H1 (cell line): ENCODE results near the gene HOXD10. TPM values are rescaled to one million over a fixed set of nuclear protein-coding genes. Genes with fewer than 3 reads are reported as not detected.

Experiments
- CTCF ChIA-PET: fragments of 300-600 bp; sonication (Branson Sonifier 250); formaldehyde crosslinking; loops from one replicate; lab custom pipeline; 2021; ENCODE audit not compliant: partially characterized antibody; lab: Charles Lee
- POLR2A ChIA-PET: fragments of 300-600 bp; sonication (Branson Sonifier 250); formaldehyde crosslinking; loops from one replicate; lab custom pipeline; 2021; ENCODE audit warnings: inconsistent platforms; ENCODE audit not compliant: partially characterized antibody; lab: Charles Lee
- DNase-seq, 2 experiments: peaks; one replicate each; pipeline versions ENCODE4 v3.0.0 to v3.0.0-alpha.2; 2010 to 2022; ENCODE audit warnings: low spot score in 2 of 2, low read depth in 1 of 2, mixed read lengths in 1 of 2
- FAIRE-seq: peaks from 2 replicates; lab custom pipeline; 2011; peaks lifted over from hg19 to GRCh38; lab: Jason Lieb, UNC
- H2AFZ ChIP-seq: 2 replicates; pipeline ENCODE4 v1.8.1; 2012; ENCODE audit warnings: low read length, inconsistent platforms
- H2AK5ac ChIP-seq: 2 replicates; pipeline ENCODE4 v1.6.1; 2013; ENCODE audit warnings: low read depth, low read length
- H2BK120ac ChIP-seq: replicated peaks from 2 replicates; pipeline ENCODE3; 2013; ENCODE audit warnings: low read depth, low read length, inconsistent platforms
- H2BK12ac ChIP-seq: 2 replicates; pipeline ENCODE4 v1.6.1; 2013; ENCODE audit warnings: low read depth, low read length
- H2BK15ac ChIP-seq: 2 replicates; pipeline ENCODE4 v1.6.1; 2013; ENCODE audit warnings: low read length
- H2BK20ac ChIP-seq: 2 replicates; pipeline ENCODE4 v1.6.1; 2013; ENCODE audit warnings: low read length
- H2BK5ac ChIP-seq: 2 replicates; pipeline ENCODE4 v1.6.1; 2013; ENCODE audit warnings: low read depth, low read length
- H3K14ac ChIP-seq: 2 replicates; pipeline ENCODE4 v1.6.1; 2013; ENCODE audit warnings: inconsistent platforms; ENCODE audit not compliant: insufficient read length
- H3K18ac ChIP-seq: 2 replicates; pipeline ENCODE4 v1.6.1; 2013; ENCODE audit warnings: low read length; ENCODE audit errors: extremely low read depth
- H3K23ac ChIP-seq: 2 replicates; pipeline ENCODE4 v1.6.1; 2013; ENCODE audit warnings: inconsistent platforms; ENCODE audit not compliant: insufficient read length
- H3K23me2 ChIP-seq: 2 replicates; pipeline ENCODE4 v1.6.1; 2013; ENCODE audit warnings: low read depth, low read length
- H3K27ac ChIP-seq: 2 replicates; pipeline ENCODE4 v1.6.1; 2011; ENCODE audit warnings: low read depth, low read length, inconsistent platforms
- H3K27me3 ChIP-seq, 4 experiments: replicated peaks in 1 of 4; 1 replicate in 1 of 4; 2 replicates in 3 of 4; pipeline versions ENCODE4 v1.6.1 to v1.8.1; 2011 to 2013; ENCODE audit warnings: low read length in 3 of 4, mild to moderate bottlenecking in 3 of 4, inconsistent platforms in 2 of 4, mixed read lengths in 2 of 4, moderate library complexity in 1 of 4; ENCODE audit not compliant: control insufficient read depth in 3 of 4, insufficient read depth in 3 of 4; ENCODE audit errors: extremely low read depth in 1 of 4
- H3K36me3 ChIP-seq, 4 experiments: 2 replicates each; pipeline versions ENCODE4 v1.6.1 to v1.8.1; 2011 to 2013; ENCODE audit warnings: mild to moderate bottlenecking in 4 of 4, low read length in 3 of 4, moderate library complexity in 2 of 4, control low read depth in 1 of 4, inconsistent platforms in 1 of 4; ENCODE audit not compliant: insufficient read depth in 4 of 4, control insufficient read depth in 2 of 4
- H3K4ac ChIP-seq: replicated peaks from 2 replicates; pipeline ENCODE3; 2013; ENCODE audit warnings: low read length, low read depth, mixed read lengths, inconsistent platforms; ENCODE audit not compliant: insufficient read length
- H3K4me1 ChIP-seq, 4 experiments: replicated peaks in 1 of 4; 1 replicate in 1 of 4; 2 replicates in 3 of 4; pipeline versions ENCODE4 v1.6.1 to v1.8.1; 2011 to 2013; ENCODE audit warnings: low read length in 3 of 4, inconsistent platforms in 2 of 4, mixed read lengths in 1 of 4; ENCODE audit not compliant: insufficient read depth in 4 of 4, control insufficient read depth in 3 of 4
- H3K4me2 ChIP-seq, 2 experiments: 2 replicates each; pipeline versions ENCODE4 v1.6.1 to v1.8.1; 2011 to 2013; ENCODE audit warnings: low read depth in 2 of 2, low read length in 2 of 2, control low read depth in 1 of 2, inconsistent platforms in 1 of 2, mild to moderate bottlenecking in 1 of 2; ENCODE audit not compliant: insufficient read depth in 1 of 2
- H3K4me3 ChIP-seq, 4 experiments: fragments of 200-600, 300-600 bp in 1 of 4; sonication (generic), shearing (Covaris generic), sonication (Bioruptor Twin) in 1 of 4; 2 replicates each; pipeline versions ENCODE4 v1.5.1 to v1.8.1; 2011 to 2016; ENCODE audit warnings: low read length in 4 of 4, low read depth in 3 of 4, control low read depth in 2 of 4, inconsistent platforms in 2 of 4, mild to moderate bottlenecking in 2 of 4, mixed read lengths in 1 of 4, moderate library complexity in 1 of 4; ENCODE audit not compliant: insufficient read depth in 2 of 4; ENCODE audit errors: extremely low read depth in 1 of 4
- H3K56ac ChIP-seq: replicated peaks from 2 replicates; pipeline ENCODE3; 2013; ENCODE audit warnings: low read depth, mild to moderate bottlenecking, mixed read lengths, low read length, inconsistent platforms; ENCODE audit not compliant: insufficient read length
- H3K79me1 ChIP-seq: 2 replicates; pipeline ENCODE4 v1.6.1; 2013; ENCODE audit warnings: low read depth, low read length, control low read depth
- H3K79me2 ChIP-seq, 2 experiments: 2 replicates each; pipeline versions ENCODE4 v1.6.1 to v1.8.1; 2012 to 2013; ENCODE audit warnings: low read length in 2 of 2, mild to moderate bottlenecking in 2 of 2, inconsistent platforms in 1 of 2; ENCODE audit not compliant: insufficient read depth in 2 of 2, control insufficient read depth in 1 of 2
- H3K9ac ChIP-seq, 4 experiments: replicated peaks in 1 of 4; 1 replicate in 1 of 4; 2 replicates in 3 of 4; pipeline versions ENCODE4 v1.6.1 to v1.8.1; 2011 to 2013; ENCODE audit warnings: low read depth in 3 of 4, low read length in 3 of 4, control low read depth in 2 of 4, mild to moderate bottlenecking in 2 of 4, moderate library complexity in 2 of 4, inconsistent platforms in 1 of 4; ENCODE audit errors: extremely low read depth in 1 of 4
- H3K9me3 ChIP-seq, 2 experiments: 2 replicates each; pipeline versions ENCODE4 v1.6.1 to v1.8.1; 2012 to 2013; ENCODE audit warnings: mild to moderate bottlenecking in 2 of 2, moderate library complexity in 2 of 2, control low read depth in 1 of 2, inconsistent platforms in 1 of 2, low read depth in 1 of 2, low read length in 1 of 2, mixed read lengths in 1 of 2; ENCODE audit not compliant: insufficient read depth in 2 of 2
- H4K20me1 ChIP-seq, 2 experiments: replicated peaks in 1 of 2; 2 replicates each; pipeline versions ENCODE3 to v1.8.1; 2011 to 2013; ENCODE audit warnings: inconsistent platforms in 2 of 2, low read length in 2 of 2, mild to moderate bottlenecking in 1 of 2; ENCODE audit not compliant: insufficient read depth in 2 of 2, control insufficient read depth in 1 of 2
- H4K5ac ChIP-seq: 2 replicates; pipeline ENCODE4 v1.6.1; 2013; ENCODE audit warnings: low read length, low read depth, mixed read lengths, inconsistent platforms; ENCODE audit not compliant: insufficient read length
- H4K8ac ChIP-seq: 2 replicates; pipeline ENCODE4 v1.8.0; 2013; ENCODE audit warnings: mild to moderate bottlenecking, moderate library complexity, low read length, inconsistent platforms; ENCODE audit not compliant: insufficient read depth; ENCODE audit errors: extremely low read depth
- H4K91ac ChIP-seq: replicated peaks from 2 replicates; pipeline ENCODE3; 2013; ENCODE audit warnings: low read length, mixed read lengths, inconsistent platforms; ENCODE audit not compliant: insufficient read length
- RFX5 ChIP-seq: IDR thresholded peaks from 2 replicates; pipeline ENCODE4 v1.6.1; 2011; ENCODE audit warnings: low read depth, low read length, improper control_type of control experiment, borderline replicate concordance
- WGBS, 2 experiments: shearing (Covaris generic) in 1 of 2; methylation state at CpG; one replicate each; pipeline versions ENCODE4 v1.1.6 to v1.1.7; 2013 to 2015; ENCODE audit warnings: low lambda C conversion rate in 2 of 2, mixed read lengths in 2 of 2, inconsistent platforms in 1 of 2, low coverage in 1 of 2, missing lambda C conversion rate in 1 of 2; ENCODE audit not compliant: insufficient replicate concordance in 2 of 2, insufficient coverage in 1 of 2, insufficient read length in 1 of 2; ENCODE audit errors: extremely low coverage in 1 of 2, missing lambda C conversion rate in 1 of 2; 5-methylcytosine and 5-hydroxymethylcytosine counted together
- polyA plus RNA-seq, 7 experiments: library from polyadenylated mRNA; depleted of rRNA in 3 of 7; stranded (reverse) in 5 of 7; unstranded in 2 of 7; fragments of >200 nt in 5 of 7; fragments of 200-250 nt in 2 of 7; gene quantifications; 1 replicate in 5 of 7; 2 replicates in 1 of 7; 4 replicates in 1 of 7; pipeline versions ENCODE4 v1.2.1 to v1.2.3, GENCODE V29; 2011 to 2013; ENCODE audit warnings: missing spikeins in 2 of 7, mixed read lengths in 2 of 7
- total RNA-seq: library from RNA; stranded (reverse); fragmentation: NEBNext Ultra II Directional; extraction: Animal tissue kit (Norgen Biotek cat#: 25700); gene quantifications from 2 replicates; pipeline ENCODE4 v1.2.1, GENCODE V29; 2021
- TF ChIP-seq, protein P1 (sequence below): IDR thresholded peaks from 2 replicates; pipeline ENCODE4 v1.6.1; 2012; ENCODE audit warnings: inconsistent platforms

The HOXD10 gene
- total and polyA plus RNA-seq, 2 of the 8 experiments (the other 6 are each of a cell fraction or from before 2014, with no cell fraction given) = not detected

DNA sequence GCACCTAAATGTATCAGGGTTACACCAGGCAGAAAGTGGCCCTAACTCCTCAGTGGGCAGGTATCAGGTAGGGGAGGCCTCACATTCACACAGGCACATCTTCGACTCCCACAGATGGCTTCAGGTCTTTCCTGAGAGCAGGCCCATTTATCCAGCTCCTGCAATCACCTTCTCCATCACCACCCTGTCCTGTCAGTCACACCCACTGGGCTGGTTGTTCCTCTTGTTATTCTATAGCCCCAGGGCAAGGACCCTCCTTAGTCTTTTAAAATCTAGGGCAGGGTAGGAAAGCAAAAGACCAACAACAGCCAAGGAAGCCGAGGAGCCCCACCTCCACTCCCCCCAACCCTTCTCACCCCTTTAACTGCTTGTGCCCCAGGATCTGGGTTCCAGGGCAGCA is 25.7 kb downstream of the HOXD10 start:
- H2AFZ ChIP-seq = no peak overlapping the region
- H3K14ac ChIP-seq = no peak overlapping the region
- H3K27ac ChIP-seq = no peak overlapping the region
- peaks cover 0 to 4% (median 2%) of the 10 kb centered on the region in 4 experiments; a peak in 4 of 7 replicates for H3K4me1 ChIP-seq
- no peak overlapping the region for H2BK20ac ChIP-seq
- H2AK5ac ChIP-seq = no peak overlapping the region
- no peaks in the 10 kb centered on the region for H3K79me2 ChIP-seq
- H3K9me3 ChIP-seq = no peaks in the 10 kb centered on the region; a peak in 1 of 4 replicates
- peaks cover 0 to 2% (median 0%) of the 10 kb centered on the region in 4 experiments; a peak in 1 of 8 replicates for H3K36me3 ChIP-seq
- no peak overlapping the region for H3K4me2 ChIP-seq
- peaks cover 9 to 15% of the 10 kb centered on the region in 2 experiments for H4K20me1 ChIP-seq
- H3K27me3 ChIP-seq = peaks cover 84 to 100% (median 96%) of the 10 kb centered on the region in 4 experiments
- no peak overlapping the region for H4K8ac ChIP-seq
- no peak overlapping the region for H3K4ac ChIP-seq
- no peak overlapping the region for H3K23ac ChIP-seq
- no peak overlapping the region for H3K56ac ChIP-seq
- TF ChIP-seq, protein P1, sequence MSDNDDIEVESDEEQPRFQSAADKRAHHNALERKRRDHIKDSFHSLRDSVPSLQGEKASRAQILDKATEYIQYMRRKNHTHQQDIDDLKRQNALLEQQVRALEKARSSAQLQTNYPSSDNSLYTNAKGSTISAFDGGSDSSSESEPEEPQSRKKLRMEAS = no peak
- no peak for TF ChIP-seq RFX5
- no peak overlapping the region for H3K4me3 ChIP-seq
- DNase-seq (no peak), FAIRE-seq (no peak)
- ChIA-PET POLR2A (no interaction called here), CTCF (interaction anchor here (0.6 to 10.0 kb wide), 8 partner anchors 11 to 979 kb away, joined by 3 to 119 read pairs (median 10); partner anchors contain the start of gene HOXD8)
- WGBS, 2 experiments = 90% methylated on average over 2 of the region's 2 CpGs; no CpG with 5 or more reads in 1 of the 2 experiments
- no peak overlapping the region for H3K18ac ChIP-seq
- H3K9ac ChIP-seq = no peak overlapping the region
- no peak overlapping the region for H2BK12ac ChIP-seq
- H3K79me1 ChIP-seq = no peaks in the 10 kb centered on the region
- no peaks in the 10 kb centered on the region for H3K23me2 ChIP-seq
- no peak overlapping the region for H4K91ac ChIP-seq
- H4K5ac ChIP-seq = no peak overlapping the region
- H2BK120ac ChIP-seq = no peak overlapping the region
- H2BK5ac ChIP-seq = no peak overlapping the region
- no peak overlapping the region for H2BK15ac ChIP-seq
